Tongue (tissue), 2 donors: ENCODE data around the gene DCDC1. TPM values are rescaled to one million over a fixed set of nuclear protein-coding genes. Genes with fewer than 3 reads are reported as not detected.

Experiments
- DNase-seq: peaks from one replicate; pipeline ENCODE4 v3.0.0-alpha.2; 2015
- total RNA-seq: library from RNA; depleted of rRNA; stranded (reverse); fragments of >200 nt; gene quantifications from one replicate; pipeline ENCODE4 v1.2.3, GENCODE V29; 2014

DCDC1 gene
- total RNA-seq, 1 donor from 2014 or later = 0.62 TPM

GRCh38 chr11:31236143-31236542 is 133.4 kb downstream of the DCDC1 start:
- no peak for DNase-seq

- DNase-seq = no peak
Observed at GRCh38 chr11:31233425-31233824, 136.1 kb downstream of the DCDC1 start.

- DNase-seq = no peak
Observed at GRCh38 chr11:31231601-31232000, 137.9 kb downstream of the DCDC1 start.

GRCh38 chr11:31218847-31219246 is 150.7 kb downstream of the DCDC1 start:
- DNase-seq = no peak

GRCh38 chr11:31214372-31214771 is 155.2 kb downstream of the DCDC1 start:
- no peak for DNase-seq

- no peak for DNase-seq
Observed at GRCh38 chr11:31199378-31199777, 170.2 kb downstream of the DCDC1 start.

GRCh38 chr11:31173926-31174680 is 195.4 kb downstream of the DCDC1 start:
- no peak for DNase-seq

- DNase-seq = no peak
Observed at GRCh38 chr11:31160504-31161422, 208.8 kb downstream of the DCDC1 start.

- DNase-seq = no peak
Observed at GRCh38 chr11:31150841-31151240, 218.7 kb downstream of the DCDC1 start.

- no peak for DNase-seq
Observed at GRCh38 chr11:31150011-31150410, 219.5 kb downstream of the DCDC1 start.

- DNase-seq = no peak
Observed at GRCh38 chr11:31141789-31142188, 227.8 kb downstream of the DCDC1 start.

GRCh38 chr11:31139479-31139878 is 230.1 kb downstream of the DCDC1 start:
- no peak for DNase-seq

- DNase-seq = no peak
Observed at GRCh38 chr11:31132531-31133421, 236.8 kb downstream of the DCDC1 start.

- no peak for DNase-seq
Observed at GRCh38 chr11:31131760-31132159, 237.8 kb downstream of the DCDC1 start.

GRCh38 chr11:31127290-31127689 is 242.2 kb downstream of the DCDC1 start:
- no peak for DNase-seq

- DNase-seq = no peak
Observed at GRCh38 chr11:31120428-31120827, 249.1 kb downstream of the DCDC1 start.

GRCh38 chr11:31118566-31118965 is 251.0 kb downstream of the DCDC1 start:
- no peak for DNase-seq

GRCh38 chr11:31117038-31117437 is 252.5 kb downstream of the DCDC1 start:
- no peak for DNase-seq

- DNase-seq = no peak
Observed at GRCh38 chr11:31114442-31114841, 255.1 kb downstream of the DCDC1 start.

GRCh38 chr11:31110830-31111229 is 258.7 kb downstream of the DCDC1 start:
- no peak for DNase-seq

GRCh38 chr11:31109446-31109845 is 260.1 kb downstream of the DCDC1 start:
- DNase-seq = no peak

- no peak for DNase-seq
Observed at GRCh38 chr11:31107649-31108048, 261.9 kb downstream of the DCDC1 start.
